Erythroblast (primary cell): Measurements from ENCODE around the gene CSK.
A peak's percentile ranks its signal among the peaks of the same experiment; 100 is the strongest.

Source experiments
- DNase-seq, 2 experiments: peaks; one replicate each; lab custom pipeline; 2025; lab: John Stamatoyannopoulos, UW
- GATA1 ChIP-seq: IDR thresholded peaks from 2 replicates; pipeline ENCODE4 v1.6.1; 2011; ENCODE audit warnings: low read depth, mild to moderate bottlenecking, control low read depth, low read length, moderate library complexity
- POLR2A ChIP-seq: IDR thresholded peaks from 2 replicates; pipeline ENCODE4 v1.6.1; 2011; ENCODE audit warnings: mild to moderate bottlenecking, low read length

Gene CSK

DNA sequence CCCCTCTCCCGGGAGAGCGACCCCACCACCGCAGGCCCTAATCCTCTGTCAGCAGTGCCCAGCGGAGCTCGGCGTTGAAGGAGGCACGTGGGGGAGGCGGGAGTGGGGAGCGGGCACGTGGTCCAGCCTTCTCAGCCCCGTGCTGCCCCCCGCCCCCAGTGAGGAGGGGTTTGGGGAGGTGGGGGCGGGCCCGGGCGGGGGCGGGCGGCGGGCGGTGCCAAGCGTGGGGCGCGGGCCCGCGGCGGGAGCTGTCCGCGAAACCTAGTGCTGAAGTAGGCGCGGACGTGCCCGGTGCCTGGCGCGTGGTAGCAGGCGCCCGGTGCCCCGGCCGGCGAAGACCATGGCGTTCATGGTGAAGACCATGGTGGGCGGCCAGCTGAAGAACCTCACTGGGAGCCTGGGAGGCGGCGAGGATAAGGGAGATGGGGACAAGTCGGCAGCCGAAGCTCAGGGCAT lies 44.5 kb downstream of the CSK start, which contains the start of gene CPLX3:
CPLX3 (plus strand) TSS at position 264 of the 456 bp plus-strand sequence; CDS start at position 341, 77 bp downstream.
- no peak for TF ChIP-seq POLR2A
- TF ChIP-seq GATA1, result no peak
- peak; percentile 46 to 60 for DNase-seq

DNA sequence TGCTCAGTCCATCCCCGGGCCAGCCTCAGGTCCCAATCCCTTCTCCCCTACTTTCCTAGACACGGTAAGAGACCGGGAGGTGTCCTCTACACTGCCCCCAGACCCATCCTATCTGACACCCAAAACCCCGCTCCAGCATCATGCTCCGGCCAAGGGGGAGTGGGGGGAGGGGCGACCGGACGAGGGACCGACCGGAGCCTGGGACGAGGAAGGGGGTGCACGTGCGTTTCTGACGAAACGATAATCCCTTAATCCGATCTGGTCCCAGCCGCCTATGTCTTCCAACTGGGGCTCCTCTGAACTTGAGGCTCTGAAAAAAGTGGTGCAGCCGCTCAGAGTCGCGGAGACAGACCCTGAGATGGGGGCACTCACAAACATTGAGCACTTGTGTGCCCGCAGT lies 45.0 kb downstream of the CSK start:
- no peak for TF ChIP-seq GATA1
- TF ChIP-seq POLR2A, result no peak
- DNase-seq, result no peak

DNA sequence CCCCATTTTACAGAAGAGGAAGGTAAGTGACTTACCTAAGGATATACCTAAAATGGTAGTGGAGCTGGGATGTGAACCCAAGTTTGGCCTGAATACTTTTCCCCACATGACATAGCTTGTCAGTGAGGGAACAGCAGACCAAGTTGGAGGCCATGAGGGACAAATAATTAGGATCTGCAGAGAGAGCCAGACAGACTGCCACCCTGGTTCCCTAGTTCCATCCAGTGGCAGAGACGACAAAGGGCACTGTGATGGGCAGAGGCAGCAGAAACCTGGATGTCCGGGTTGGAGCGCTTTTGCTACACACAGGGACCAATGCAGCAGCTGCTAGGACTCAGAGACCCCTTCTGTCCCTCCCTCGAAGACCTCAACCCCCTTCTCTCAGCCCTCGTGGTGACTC lies 45.7 kb downstream of the CSK start:
- TF ChIP-seq POLR2A (no peak), GATA1 (no peak)
- DNase-seq, result no peak

DNA sequence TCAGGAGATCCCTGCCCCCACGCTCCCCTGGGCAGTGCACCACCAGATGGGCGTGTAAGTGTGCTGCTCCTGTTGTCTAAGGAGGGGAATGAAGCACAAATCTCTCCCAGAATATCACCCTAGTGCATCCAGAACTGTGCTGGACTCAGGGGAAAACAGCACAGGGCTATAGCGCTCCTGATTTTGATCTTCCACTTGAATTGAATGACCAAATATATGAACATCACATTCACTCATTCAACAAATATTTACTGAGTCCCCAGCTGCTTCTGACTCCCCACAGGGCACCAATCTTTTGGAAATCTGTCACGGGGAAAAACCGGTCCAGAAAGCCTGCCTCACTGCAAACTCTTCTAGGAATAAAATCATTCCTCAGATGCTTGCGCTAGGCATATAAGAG lies 47.0 kb downstream of the CSK start:
- TF ChIP-seq POLR2A, result no peak
- no peak for DNase-seq

DNA sequence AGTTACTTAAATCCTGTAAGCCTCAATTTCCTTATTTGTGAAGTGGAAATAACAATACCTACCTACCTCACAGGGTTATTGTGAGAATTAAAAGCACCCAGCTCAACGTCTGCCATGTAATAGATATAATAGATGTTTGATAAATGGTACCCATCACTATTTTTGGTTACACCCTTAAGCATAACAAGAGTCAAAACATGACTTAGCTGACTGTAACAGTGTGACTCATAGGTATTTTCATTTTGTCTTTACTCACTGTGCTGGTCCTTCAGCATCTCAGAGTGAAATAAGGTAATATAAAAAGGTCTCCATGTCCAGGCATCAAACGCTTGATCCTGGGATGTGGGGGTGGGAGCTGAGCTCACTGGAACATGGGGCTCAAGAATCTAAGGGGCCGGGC lies 47.6 kb downstream of the CSK start:
- no peak for DNase-seq
- TF ChIP-seq GATA1 (no peak), POLR2A (no peak)

DNA sequence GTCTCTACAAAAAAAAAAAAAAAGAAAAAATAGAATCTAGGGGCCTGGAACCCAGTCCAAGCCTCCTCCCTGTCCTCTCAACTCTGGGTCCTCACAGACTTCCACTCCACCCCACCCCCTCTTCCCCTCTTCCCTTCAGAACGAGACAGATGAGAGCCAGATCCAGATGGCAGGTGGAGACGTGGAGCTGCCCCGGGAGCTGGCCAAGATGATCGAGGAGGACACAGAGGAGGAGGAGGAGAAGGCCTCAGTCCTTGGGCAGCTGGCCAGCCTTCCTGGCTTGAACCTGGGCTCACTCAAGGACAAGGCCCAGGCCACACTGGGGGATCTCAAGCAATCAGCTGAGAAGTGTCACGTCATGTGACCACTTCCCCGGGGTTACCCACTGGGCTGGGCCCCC lies 48.1 kb downstream of the CSK start:
- TF ChIP-seq GATA1, result no peak
- TF ChIP-seq POLR2A, result no peak

DNA sequence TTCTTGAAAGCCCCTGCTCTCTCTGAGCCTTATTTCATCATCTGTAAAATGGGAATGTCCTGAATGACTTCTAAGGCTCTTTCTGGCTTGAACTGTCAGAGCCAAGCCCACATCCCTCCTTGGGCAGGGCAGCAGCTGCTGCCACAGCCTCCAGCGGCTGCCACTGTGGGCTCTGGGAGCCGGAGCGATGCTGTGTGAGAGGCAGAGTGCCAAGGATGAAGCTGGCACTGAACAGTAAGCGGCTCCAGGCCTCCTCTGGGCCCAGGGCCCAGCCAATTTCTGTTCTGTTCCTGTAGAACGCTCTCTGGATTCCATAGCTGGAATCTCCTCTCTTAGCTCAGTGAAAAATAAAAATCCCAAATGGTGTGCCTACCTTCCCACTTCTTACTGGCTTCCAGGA lies 49.0 kb downstream of the CSK start:
- no peak for TF ChIP-seq POLR2A
- no peak for TF ChIP-seq GATA1
- no peak for DNase-seq

More for the DNA sequence above, 48.1 kb downstream of the CSK start:
- no peak for DNase-seq

DNA sequence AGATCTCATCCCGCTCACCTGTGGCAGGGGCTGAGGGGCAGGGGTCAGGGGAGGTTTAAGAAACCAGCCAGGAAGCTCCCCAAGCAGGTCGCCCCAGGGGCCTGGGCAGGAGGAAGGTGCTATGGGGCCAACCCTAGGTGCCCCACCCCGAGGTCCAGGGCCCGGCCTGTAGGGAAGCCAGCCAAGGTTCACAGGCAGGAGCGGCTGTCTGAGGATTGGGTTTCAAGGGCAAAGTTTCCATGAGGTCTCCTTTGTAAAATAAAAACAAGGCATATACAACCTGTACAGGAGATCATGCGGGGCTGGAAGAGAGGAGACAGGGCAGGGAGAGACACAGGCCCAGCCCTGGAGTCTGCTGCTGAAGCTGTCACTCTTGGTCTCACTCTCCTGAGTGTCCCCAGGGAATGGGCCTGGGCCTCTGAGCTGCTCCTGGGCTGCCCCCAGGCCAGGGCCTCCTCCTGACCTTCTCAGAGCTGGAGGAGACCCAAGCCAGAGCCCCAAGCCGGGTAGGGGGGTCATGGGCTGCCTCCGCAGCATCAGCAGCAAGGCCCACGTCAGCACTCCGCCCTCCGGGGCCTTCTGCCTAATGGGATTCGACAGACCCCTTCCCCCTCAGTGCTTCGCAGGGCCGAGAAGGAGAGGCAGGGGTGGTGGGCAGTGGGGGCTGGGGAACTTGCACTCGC lies 50.1 kb downstream of the CSK start:
- no peak for DNase-seq
- TF ChIP-seq POLR2A, result no peak
- no peak for TF ChIP-seq GATA1

DNA sequence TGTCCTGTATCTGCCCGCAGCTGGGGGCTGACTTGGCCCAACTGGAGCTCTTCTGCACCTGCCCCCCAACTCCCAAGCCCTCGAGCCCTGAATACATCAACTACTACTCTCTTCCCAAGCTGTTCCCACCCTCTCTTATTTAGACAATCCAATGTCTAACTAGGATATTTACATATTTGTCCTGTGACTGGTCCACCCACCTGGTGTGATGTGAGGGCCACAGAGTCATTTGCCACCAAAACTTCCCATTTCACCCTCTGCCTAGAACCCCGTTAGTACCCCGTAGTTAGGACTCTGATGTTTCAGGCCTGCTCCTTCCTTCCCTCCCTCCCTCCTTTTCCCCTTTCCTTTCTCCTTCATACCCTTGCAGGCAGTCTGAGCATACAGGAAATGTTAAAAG lies 50.9 kb downstream of the CSK start:
- TF ChIP-seq POLR2A (no peak), GATA1 (no peak)
- no peak for DNase-seq

DNA sequence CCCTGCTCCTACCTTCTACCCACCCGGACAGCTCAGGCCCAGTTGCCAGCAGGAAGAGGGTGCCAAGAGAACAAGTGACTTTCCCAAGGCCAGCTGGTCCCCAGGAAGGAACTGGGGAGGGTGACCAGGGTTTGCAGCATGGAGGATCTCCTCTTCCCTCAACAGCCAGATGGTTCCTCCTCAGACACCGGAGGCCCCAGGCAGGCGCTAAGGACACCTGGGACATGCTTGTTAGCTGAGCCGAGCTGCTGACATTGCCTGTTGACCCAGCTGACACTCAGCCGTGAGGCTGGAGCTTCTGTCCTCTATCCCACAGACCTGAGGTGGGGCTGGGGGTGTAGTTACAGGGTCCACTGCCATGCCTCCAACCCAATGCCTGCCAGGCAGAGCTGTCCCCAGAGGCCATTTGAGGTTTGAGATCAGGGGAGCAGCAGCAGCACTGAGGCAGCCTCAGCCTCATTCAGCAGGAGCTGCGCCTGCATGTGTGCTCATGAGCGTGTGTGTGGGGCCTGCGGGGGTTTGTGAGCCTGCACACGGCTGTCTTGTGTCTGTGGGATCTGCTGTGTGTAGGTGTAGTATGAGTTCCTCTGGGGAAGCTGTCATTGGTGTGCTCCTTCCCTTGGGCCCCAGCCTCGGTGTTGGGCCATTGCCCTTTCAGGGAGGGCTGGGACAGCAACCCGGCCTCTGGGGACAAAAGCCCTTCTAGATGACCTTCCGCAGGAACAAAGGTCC lies 51.7 kb downstream of the CSK start:
- DNase-seq, result no peak
- TF ChIP-seq GATA1 (no peak), POLR2A (no peak)

DNA sequence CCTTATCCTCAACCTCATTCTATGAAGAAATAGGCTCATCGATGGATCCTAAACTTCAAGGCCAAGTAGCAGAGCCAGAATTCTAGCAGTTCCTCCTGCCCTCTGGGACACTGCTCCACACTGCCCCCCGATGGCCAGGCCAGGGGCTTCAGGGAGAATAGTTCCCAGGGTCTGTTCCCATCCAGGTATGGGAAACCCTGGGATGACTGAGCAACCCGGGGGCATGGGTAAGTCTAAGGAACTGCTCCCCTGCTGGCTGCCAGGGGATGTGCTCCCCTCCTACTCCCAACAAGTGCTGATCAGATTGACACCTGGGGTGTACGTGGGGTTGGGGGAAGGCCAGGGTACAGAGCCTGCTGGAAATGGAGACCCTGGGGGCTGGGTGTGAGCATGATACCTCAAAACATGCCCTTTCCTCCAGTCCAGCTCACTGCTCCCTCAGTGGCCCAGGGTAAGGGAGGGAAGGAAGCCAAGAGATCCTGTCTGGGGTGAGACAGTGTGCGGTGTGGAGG lies 53.5 kb downstream of the CSK start:
- TF ChIP-seq POLR2A (no peak), GATA1 (no peak)

DNA sequence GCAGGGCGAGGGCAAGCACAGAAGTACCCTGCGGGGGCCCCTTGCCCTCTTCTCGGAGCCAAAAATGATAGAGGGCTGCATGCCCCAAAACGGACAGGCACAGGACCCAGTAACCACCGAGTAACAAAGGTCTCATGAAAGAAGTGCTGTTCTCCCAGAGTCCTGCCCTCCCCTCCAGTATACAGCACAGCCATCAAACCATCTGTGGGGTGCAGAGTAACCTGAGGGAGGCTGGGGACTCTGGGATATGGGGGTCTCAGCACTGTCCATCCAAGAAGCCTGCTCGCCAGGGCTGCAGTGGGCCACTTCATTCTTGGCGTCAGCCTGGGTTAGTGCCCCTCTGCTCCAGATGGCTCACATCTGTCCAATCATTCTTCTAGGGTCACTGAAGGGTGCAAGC lies 55.0 kb downstream of the CSK start:
- TF ChIP-seq POLR2A, result no peak
- no peak for TF ChIP-seq GATA1
- no peak for DNase-seq

More for the DNA sequence above, 53.5 kb downstream of the CSK start:
- DNase-seq, result peak; percentile 27 to 58

DNA sequence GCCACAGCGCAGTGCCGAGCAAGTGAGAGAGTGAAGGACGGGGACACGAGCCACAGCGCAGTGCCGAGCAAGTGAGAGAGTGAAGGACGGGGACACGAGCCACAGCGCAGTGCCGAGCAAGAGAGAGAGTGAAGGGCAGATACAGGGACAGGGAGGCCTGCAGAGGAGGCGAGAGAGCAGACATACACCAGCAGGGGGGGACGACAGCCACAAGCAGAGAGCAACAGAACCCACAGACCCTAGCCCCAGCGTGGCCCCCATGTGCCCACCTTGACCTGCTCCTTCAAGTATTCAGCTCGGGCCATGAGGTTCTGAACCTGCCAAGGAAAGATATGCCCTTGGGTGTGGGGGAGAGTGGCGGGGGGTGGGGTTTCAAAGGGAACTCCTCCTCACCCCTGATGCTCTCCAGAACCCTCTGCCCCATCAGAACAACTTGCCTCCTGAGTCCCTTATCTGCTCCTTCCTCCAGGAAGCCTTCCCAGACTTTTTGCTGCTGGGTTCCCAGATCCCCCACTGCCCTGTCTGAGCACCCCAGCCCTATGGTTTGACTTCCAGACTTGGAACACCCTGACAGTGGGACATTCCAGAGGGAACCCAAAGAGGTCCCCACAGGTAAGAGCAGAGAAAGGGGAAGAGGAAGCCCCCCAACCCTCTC lies 55.7 kb downstream of the CSK start:
- peak; percentile 23 to 24 for DNase-seq
- TF ChIP-seq POLR2A (no peak), GATA1 (no peak)

DNA sequence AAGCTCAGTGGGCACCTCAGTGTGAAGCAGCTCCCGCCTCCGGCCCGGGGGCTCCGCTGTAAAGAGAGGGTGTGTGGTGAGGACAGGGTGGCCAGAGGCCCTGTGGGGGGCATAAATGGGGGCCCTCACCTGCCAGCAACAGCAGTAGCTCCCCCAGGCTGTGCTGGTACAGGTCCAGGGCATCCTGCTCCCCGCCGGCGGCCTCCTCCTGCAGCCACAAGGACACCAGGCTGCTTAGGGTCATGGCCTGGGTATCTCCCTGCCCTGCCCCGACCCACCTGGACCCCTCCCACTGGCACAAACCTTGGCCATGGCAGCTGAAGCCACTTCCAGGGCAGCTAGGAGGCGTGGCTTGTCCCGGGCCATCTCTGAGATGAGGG lies 56.2 kb downstream of the CSK start:
- DNase-seq, result no peak
- TF ChIP-seq POLR2A (no peak), GATA1 (no peak)
